ENCODE measurements around the gene DNA2.

GRCh38 chr10:68397005-68397404 lies 74.8 kb downstream of the DNA2 start:
- TF ChIP-seq, protein P1, sequence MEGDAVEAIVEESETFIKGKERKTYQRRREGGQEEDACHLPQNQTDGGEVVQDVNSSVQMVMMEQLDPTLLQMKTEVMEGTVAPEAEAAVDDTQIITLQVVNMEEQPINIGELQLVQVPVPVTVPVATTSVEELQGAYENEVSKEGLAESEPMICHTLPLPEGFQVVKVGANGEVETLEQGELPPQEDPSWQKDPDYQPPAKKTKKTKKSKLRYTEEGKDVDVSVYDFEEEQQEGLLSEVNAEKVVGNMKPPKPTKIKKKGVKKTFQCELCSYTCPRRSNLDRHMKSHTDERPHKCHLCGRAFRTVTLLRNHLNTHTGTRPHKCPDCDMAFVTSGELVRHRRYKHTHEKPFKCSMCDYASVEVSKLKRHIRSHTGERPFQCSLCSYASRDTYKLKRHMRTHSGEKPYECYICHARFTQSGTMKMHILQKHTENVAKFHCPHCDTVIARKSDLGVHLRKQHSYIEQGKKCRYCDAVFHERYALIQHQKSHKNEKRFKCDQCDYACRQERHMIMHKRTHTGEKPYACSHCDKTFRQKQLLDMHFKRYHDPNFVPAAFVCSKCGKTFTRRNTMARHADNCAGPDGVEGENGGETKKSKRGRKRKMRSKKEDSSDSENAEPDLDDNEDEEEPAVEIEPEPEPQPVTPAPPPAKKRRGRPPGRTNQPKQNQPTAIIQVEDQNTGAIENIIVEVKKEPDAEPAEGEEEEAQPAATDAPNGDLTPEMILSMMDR (IDR thresholded peaks at IDR 0.05; ENCODE audit: insufficient read depth, low read depth, low read length) = no peak
- TF ChIP-seq EZH2 (IDR thresholded peaks at IDR 0.05; ENCODE audit: insufficient read depth, low read length) = no peak
